Measurements from ENCODE around the gene CAPN5.

- TF ChIP-seq CTCF (conservative IDR thresholded peaks at IDR 0.05 in 1 of 2, IDR thresholded peaks at IDR 0.05 in 1 of 2; ENCODE audit: low read depth in 1 of 2, low read length in 2 of 2) (no peak), EZH2 (IDR thresholded peaks at IDR 0.05; ENCODE audit: low read length, missing control alignments) (no peak)
These were observed 70.1 kb downstream of the CAPN5 start for GRCh38 chr11:77136784-77137420.

All from fibroblast of lung (primary cell).